Calu3 (cell line): Measurements from ENCODE around the gene PARP3. TPM values are rescaled to one million over a fixed set of nuclear protein-coding genes. Genes with fewer than 3 reads are reported as not detected.

Source experiments
- BruUV-seq: library from RNA; stranded (reverse); fragments of 400-500 nt; replicated peaks from 2 replicates; lab custom pipeline; 2021; lab: Mats Ljungman, UMichigan
- CTCF ChIA-PET: fragments of 300-600 bp; sonication (Branson Sonifier 250); formaldehyde crosslinking; loops from one replicate; lab custom pipeline; 2022; ENCODE audit warnings: antibody characterized with exemption; lab: Charles Lee
- DNase-seq: peaks from one replicate; pipeline ENCODE4 v3.0.0; 2022
- H3K27ac Mint-ChIP-seq: one replicate; pipeline ENCODE4 v1.8.0; 2022; ENCODE audit warnings: mixed read lengths; ENCODE audit not compliant: unreplicated experiment
- H3K27me3 Mint-ChIP-seq: one replicate; pipeline ENCODE4 v1.8.0; 2022; ENCODE audit warnings: mixed read lengths; ENCODE audit not compliant: unreplicated experiment
- H3K36me3 Mint-ChIP-seq: one replicate; pipeline ENCODE4 v1.8.0; 2022; ENCODE audit warnings: mild to moderate bottlenecking, moderate library complexity, mixed read lengths; ENCODE audit not compliant: insufficient read depth, unreplicated experiment
- H3K4me1 Mint-ChIP-seq: one replicate; pipeline ENCODE4 v1.8.0; 2022; ENCODE audit warnings: mild to moderate bottlenecking, low read depth, mixed read lengths; ENCODE audit not compliant: unreplicated experiment
- H3K4me3 Mint-ChIP-seq: one replicate; pipeline ENCODE4 v1.8.0; 2022; ENCODE audit warnings: mild to moderate bottlenecking, low read depth, moderate library complexity, mixed read lengths; ENCODE audit not compliant: unreplicated experiment
- H3K9me3 Mint-ChIP-seq: one replicate; pipeline ENCODE4 v1.8.0; 2022; ENCODE audit warnings: low read depth, mixed read lengths; ENCODE audit not compliant: unreplicated experiment
- CTCF ChIP-seq: fragments of 200-600 bp; IDR thresholded peaks from one replicate; pipeline ENCODE4 v1.8.0; 2022; ENCODE audit warnings: antibody characterized with exemption; ENCODE audit not compliant: unreplicated experiment
- intact Hi-C: fragments of 100-400 bp; cut with micrococcal nuclease; formaldehyde crosslinking; loops from one replicate; pipeline ENCODE4 v1.10.0; 2022; ENCODE audit not compliant: unreplicated experiment
- total RNA-seq: library from RNA; stranded (reverse); gene quantifications from 2 replicates; pipeline ENCODE4 v1.2.3, GENCODE V29; 2022

PARP3 gene
- total RNA-seq, 1 experiment from 2014 or later: 15.0 TPM

GRCh38 chr3:51929420-51930003, 12.7 kb upstream of the PARP3 start:
- peaks cover 14% of the 10 kb centered on the region for H3K36me3 Mint-ChIP-seq
- H3K27me3 Mint-ChIP-seq: no peaks in the 10 kb centered on the region
- no peaks in the 10 kb centered on the region for H3K4me1 Mint-ChIP-seq
- BruUV-seq: no TSS peak
- CTCF ChIA-PET: no interaction called here
- no peak overlapping the region for H3K27ac Mint-ChIP-seq
- no peak for DNase-seq
- no peaks in the 10 kb centered on the region for H3K9me3 Mint-ChIP-seq
- no peak overlapping the region for H3K4me3 Mint-ChIP-seq
- intact Hi-C loops: no loop called here
- TF ChIP-seq CTCF: no peak

GRCh38 chr3:51930439-51930838, 11.7 kb upstream of the PARP3 start:
- intact Hi-C loops: no loop called here
- Mint-ChIP-seq H3K4me3 (no peak overlapping the region), H3K36me3 (peaks cover 20% of the 10 kb centered on the region), H3K27me3 (no peaks in the 10 kb centered on the region), H3K4me1 (no peaks in the 10 kb centered on the region), H3K27ac (no peak overlapping the region), H3K9me3 (no peaks in the 10 kb centered on the region)
- BruUV-seq: no TSS peak
- DNase-seq: no peak
- CTCF ChIA-PET: no interaction called here
- no peak for TF ChIP-seq CTCF

DNA sequence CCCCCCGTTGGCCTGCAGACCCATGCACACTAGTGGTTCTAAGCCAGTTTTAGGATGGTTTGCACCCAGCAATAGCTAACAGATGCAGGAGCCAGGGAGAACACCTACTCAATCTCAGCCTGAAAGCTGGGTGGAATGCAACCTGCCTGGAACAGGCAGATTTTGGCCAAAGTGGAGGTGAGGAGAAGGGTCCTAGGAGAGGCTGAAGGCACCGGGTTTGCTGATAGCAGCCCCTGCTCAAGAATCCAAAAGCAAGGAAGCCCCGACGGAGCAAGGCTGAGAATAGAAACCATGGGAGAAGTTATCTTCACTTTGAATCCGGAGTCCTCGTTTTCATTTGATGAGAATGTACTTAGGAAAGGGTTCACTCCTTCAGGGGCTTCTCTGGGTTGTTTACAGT, 10.4 kb upstream of the PARP3 start:
- CTCF ChIA-PET: interaction anchor here (0.8 kb wide), 1 partner anchor 12 kb away, joined by 3 read pairs; no protein-coding TSS in a partner anchor
- H3K4me3 Mint-ChIP-seq: no peak overlapping the region
- H3K27ac Mint-ChIP-seq: no peak overlapping the region
- BruUV-seq: no TSS peak
- H3K9me3 Mint-ChIP-seq: no peaks in the 10 kb centered on the region
- TF ChIP-seq CTCF: no peak
- intact Hi-C loops: no loop called here
- H3K27me3 Mint-ChIP-seq: no peaks in the 10 kb centered on the region
- DNase-seq: no peak
- H3K36me3 Mint-ChIP-seq: peaks cover 28% of the 10 kb centered on the region
- H3K4me1 Mint-ChIP-seq: no peaks in the 10 kb centered on the region

- no peak overlapping the region for H3K27ac Mint-ChIP-seq
- DNase-seq: no peak
- H3K36me3 Mint-ChIP-seq: peaks cover 33% of the 10 kb centered on the region
Measured at GRCh38 chr3:51932471-51933370, 9.4 kb upstream of the PARP3 start.

More at GRCh38 chr3:51932471-51933370, 9.4 kb upstream of the PARP3 start:
- Mint-ChIP-seq H3K9me3 (no peaks in the 10 kb centered on the region), H3K27me3 (no peaks in the 10 kb centered on the region), H3K4me3 (no peak overlapping the region), H3K4me1 (no peaks in the 10 kb centered on the region)
- intact Hi-C loops: no loop called here
- CTCF ChIA-PET: interaction anchor here (0.8 kb wide), 1 partner anchor 13 kb away, joined by 3 read pairs; no protein-coding TSS in a partner anchor
- no TSS peak for BruUV-seq
- no peak for TF ChIP-seq CTCF
